Gastrocnemius medialis (tissue), 4 donors: Measurements from ENCODE around the gene DCUN1D3. TPM values are rescaled to one million over a fixed set of nuclear protein-coding genes. Genes with fewer than 3 reads are reported as not detected.
A peak's percentile ranks its signal among the peaks of the same experiment; 100 is the strongest.
"Not testable (repeated sequence)": the region's sequence is repeated elsewhere in the genome, so short reads cannot be mapped to it uniquely, and the experiment has no call there.

Experiments used
- ATAC-seq, 2 donors: fragments of 150-250 bp; one replicate each; pipeline ENCODE4 v1.9.1; 2016
- DNase-seq, 2 donors: peaks; one replicate each; pipeline ENCODE4 v3.0.0-alpha.2; 2019
- H3K27ac ChIP-seq, 4 donors: fragments of 200-600 bp; sonication (generic); 1 replicate in 1 of 4; 2 replicates in 3 of 4; pipeline ENCODE4 v1.5.1; 2016 to 2018; ENCODE audit warnings: mild to moderate bottlenecking in 2 of 4, moderate library complexity in 1 of 4
- H3K27me3 ChIP-seq, 3 donors: fragments of 200-600 bp; sonication (generic) in 2 of 3; 1 replicate in 1 of 3; 2 replicates in 2 of 3; pipeline versions ENCODE4 v1.5.1 to v1.6.0; 2016 to 2019; ENCODE audit warnings: mild to moderate bottlenecking in 1 of 3, moderate library complexity in 1 of 3
- H3K36me3 ChIP-seq, 2 donors: fragments of 200-600 bp; sonication (generic) in 1 of 2; one replicate each; pipeline ENCODE4 v1.5.1; 2017 to 2018
- H3K4me1 ChIP-seq, 2 donors: fragments of 200-600 bp; sonication (generic) in 1 of 2; one replicate each; pipeline ENCODE4 v1.5.1; 2016 to 2017; ENCODE audit warnings: mild to moderate bottlenecking in 2 of 2
- H3K4me3 ChIP-seq, 4 donors: fragments of 200-600 bp; sonication (generic) in 3 of 4; 1 replicate in 1 of 4; 2 replicates in 3 of 4; pipeline ENCODE4 v1.5.1; 2016 to 2019; ENCODE audit warnings: mild to moderate bottlenecking in 2 of 4
- H3K9me3 ChIP-seq, 3 donors: fragments of 200-600 bp; sonication (generic) in 2 of 3; 1 replicate in 1 of 3; 2 replicates in 2 of 3; pipeline ENCODE4 v1.5.1; 2016 to 2019
- POLR2A ChIP-seq, 2 donors: fragments of 450-650 bp; IDR thresholded peaks; one replicate each; pipeline ENCODE4 v1.6.1; 2017; ENCODE audit warnings: antibody characterized with exemption in 2 of 2, mild to moderate bottlenecking in 2 of 2, moderate library complexity in 2 of 2
- in situ Hi-C, 4 donors: fragments of 200-750 bp; cut with MboI; loops; one replicate each; pipeline versions ENCODE4 v1.15.0 to v1.8.0; 2017; ENCODE audit warnings: low sequenced_read_pairs in 4 of 4
- intact Hi-C: fragments of 100-400 bp; cut with DNase I; formaldehyde crosslinking; loops from one replicate; pipeline ENCODE4 v1.15.1; 2023; ENCODE audit warnings: low total_unique reads
- total RNA-seq, 4 donors: library from RNA; depleted of rRNA; stranded (reverse); fragments of >200 nt; gene quantifications; one replicate each; pipeline versions ENCODE4 v1.1.0 to v1.2.3, GENCODE V29; 2016
- TF ChIP-seq, protein P1 (sequence below), 5 experiments: fragments of 450-650 bp in 3 of 5; fragments of 200-600 bp in 2 of 5; sonication (generic) in 2 of 5; IDR thresholded peaks in 4 of 5; conservative IDR thresholded peaks in 1 of 5; 1 replicate in 4 of 5; 2 replicates in 1 of 5; pipeline ENCODE4 v1.5.1; 2016 to 2019; ENCODE audit warnings: antibody characterized with exemption in 5 of 5, mild to moderate bottlenecking in 3 of 5, moderate library complexity in 3 of 5

DCUN1D3 gene
- total RNA-seq, 4 donors from 2014 or later = 7.6 to 10.5 (median 8.3) TPM

DNA sequence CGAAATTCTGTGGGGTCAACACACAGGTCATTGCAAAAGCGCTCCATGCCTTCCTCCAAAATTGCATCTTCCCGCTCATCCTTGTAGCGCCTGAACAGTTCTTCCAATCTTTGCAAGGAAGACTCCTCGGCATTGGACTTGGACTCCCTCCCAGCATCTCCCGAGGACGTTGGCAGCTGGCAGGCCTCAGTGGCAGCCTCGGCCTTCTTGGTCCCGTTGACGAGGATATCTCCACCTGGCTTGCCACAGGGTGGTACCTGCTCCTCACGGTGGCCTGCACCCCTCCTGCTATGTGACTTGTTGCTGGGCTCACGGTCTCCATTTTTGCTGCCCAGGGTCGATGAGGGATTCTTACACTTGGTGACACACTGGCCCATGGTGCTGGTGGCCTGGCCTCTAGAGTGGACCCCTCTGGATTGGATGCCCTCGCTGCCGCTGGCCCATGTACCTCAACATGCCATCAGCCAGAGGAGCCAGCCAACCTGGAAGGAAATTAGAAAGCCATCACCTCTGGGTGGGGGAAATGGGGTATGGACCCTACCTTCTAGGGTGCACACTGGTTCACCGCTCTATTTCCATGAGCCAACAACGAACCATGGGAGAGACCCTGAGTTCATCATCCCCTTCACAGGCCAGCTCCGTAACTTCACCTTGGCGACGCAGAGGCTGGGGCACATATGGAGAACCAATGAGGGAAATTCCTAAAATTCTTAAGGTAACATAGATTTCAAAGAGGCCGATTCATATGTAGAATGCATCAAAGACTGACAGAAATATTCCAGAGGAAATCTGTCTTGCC, 37.8 kb downstream of the DCUN1D3 start:
- Histone ChIP-seq H3K4me3 (no peak overlapping the region), H3K9me3 (no peaks in the 10 kb centered on the region), H3K27ac (no peak overlapping the region), H3K27me3 (no peaks in the 10 kb centered on the region), H3K4me1 (peaks cover 38% of the 10 kb centered on the region in 2 donors), H3K36me3 (peaks cover 0 to 10% of the 10 kb centered on the region in 2 donors)
- no peak for ATAC-seq
- no peak for TF ChIP-seq POLR2A (IDR thresholded peaks at IDR 0.05)
- TF ChIP-seq, protein P1, sequence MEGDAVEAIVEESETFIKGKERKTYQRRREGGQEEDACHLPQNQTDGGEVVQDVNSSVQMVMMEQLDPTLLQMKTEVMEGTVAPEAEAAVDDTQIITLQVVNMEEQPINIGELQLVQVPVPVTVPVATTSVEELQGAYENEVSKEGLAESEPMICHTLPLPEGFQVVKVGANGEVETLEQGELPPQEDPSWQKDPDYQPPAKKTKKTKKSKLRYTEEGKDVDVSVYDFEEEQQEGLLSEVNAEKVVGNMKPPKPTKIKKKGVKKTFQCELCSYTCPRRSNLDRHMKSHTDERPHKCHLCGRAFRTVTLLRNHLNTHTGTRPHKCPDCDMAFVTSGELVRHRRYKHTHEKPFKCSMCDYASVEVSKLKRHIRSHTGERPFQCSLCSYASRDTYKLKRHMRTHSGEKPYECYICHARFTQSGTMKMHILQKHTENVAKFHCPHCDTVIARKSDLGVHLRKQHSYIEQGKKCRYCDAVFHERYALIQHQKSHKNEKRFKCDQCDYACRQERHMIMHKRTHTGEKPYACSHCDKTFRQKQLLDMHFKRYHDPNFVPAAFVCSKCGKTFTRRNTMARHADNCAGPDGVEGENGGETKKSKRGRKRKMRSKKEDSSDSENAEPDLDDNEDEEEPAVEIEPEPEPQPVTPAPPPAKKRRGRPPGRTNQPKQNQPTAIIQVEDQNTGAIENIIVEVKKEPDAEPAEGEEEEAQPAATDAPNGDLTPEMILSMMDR (IDR thresholded peaks at IDR 0.05 in 4 of 5, conservative IDR thresholded peaks at IDR 0.05 in 1 of 5) = no peak
- no peak for DNase-seq
- in situ Hi-C loops = loop anchor here in 1 of 4 donors (25.0 kb wide), 1 partner anchor 425 kb away; the partner anchor contains the start of gene CRYM
- intact Hi-C loops = no loop called here

DNA sequence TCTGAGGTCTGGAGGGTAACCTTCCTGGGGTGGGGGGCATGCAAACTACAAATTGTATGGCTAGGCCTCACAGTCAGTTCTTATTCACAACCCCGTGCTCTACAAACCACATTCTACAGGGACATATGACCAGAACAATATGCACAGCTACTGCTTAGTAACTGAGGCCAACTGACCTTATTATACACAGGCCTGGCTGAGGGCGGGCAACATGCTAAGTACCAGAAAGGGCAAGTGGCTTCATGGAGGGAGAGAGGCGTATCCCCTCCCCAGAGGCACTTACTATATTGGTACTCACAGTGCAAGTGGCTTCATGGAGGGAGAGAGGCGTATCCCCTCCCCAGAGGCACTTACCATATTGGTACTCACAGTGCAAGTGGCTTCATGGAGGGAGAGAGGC, 39.2 kb downstream of the DCUN1D3 start:
- in situ Hi-C loops = loop anchor here in 1 of 4 donors (25.0 kb wide), 1 partner anchor 426 kb away; the partner anchor contains the start of gene CRYM
- H3K4me3 ChIP-seq, intact Hi-C loops, H3K27me3 ChIP-seq, H3K9me3 ChIP-seq, DNase-seq, ATAC-seq: not testable (repeated sequence)
- Histone ChIP-seq H3K4me1 (peaks cover 25 to 27% of the 10 kb centered on the region in 2 donors), H3K27ac (peak overlapping the region in 3 of 4 donors; percentile 35 to 53 (median 51)), H3K36me3 (peaks cover 0 to 15% of the 10 kb centered on the region in 2 donors)

DNA sequence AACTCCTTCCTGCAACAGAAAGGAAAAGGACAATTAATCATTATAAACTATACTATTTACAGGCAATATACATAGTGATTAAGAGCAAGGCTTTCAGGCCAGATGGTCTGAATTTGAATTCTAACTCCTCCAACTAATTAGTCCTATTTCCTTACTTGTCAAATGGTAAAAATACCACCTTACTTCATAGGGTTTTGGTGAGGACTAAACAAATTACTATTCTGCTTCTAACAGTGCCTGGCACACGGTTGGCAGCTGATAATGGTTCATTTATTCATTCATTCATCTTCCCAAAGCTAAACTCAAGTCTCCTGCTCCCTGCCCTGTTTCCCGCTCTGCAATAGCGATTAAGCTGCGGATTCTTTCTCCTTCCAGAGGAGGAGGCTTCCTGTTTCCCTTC, 39.8 kb downstream of the DCUN1D3 start:
- peak overlapping the region in 3 of 4 donors; percentile 33 to 51 (median 35) for H3K27ac ChIP-seq

DNA sequence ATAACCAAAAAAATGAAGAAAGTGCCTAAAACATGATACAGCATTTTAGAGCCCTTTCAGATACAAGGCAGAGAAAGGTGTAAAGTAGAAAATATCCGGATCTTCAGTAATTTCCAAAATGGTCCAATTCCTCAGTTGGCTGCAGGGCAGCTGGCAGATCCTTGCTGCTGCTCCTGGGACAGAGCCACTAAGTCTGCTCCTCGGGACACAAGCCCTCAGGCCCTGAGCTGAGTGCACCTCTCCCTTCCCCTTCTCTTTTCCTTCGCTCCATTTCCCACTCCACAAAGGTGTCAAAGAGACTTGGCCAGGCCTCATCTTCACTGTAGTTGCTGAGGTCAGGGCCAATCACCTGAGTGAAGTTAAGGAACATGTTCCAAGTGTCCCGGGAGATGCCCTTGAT, 40.5 kb downstream of the DCUN1D3 start:
- H3K9me3 ChIP-seq = no peaks in the 10 kb centered on the region
- peak overlapping the region; percentile 12 to 51 (median 34) for H3K27ac ChIP-seq
- DNase-seq (no peak), ATAC-seq (peak in 1 of 2 donors; percentile 44)
- TF ChIP-seq, protein P1 (IDR thresholded peaks at IDR 0.05 in 4 of 5, conservative IDR thresholded peaks at IDR 0.05 in 1 of 5) = no peak
- no peak for TF ChIP-seq POLR2A (IDR thresholded peaks at IDR 0.05)
- H3K27me3 ChIP-seq = no peaks in the 10 kb centered on the region
- peaks cover 0 to 15% of the 10 kb centered on the region in 2 donors for H3K36me3 ChIP-seq
- intact Hi-C loops (no loop called here), in situ Hi-C loops (loop anchor here (5.0 to 25.0 kb wide), 4 partner anchors 55 to 428 kb away; partner anchors contain the start of gene CRYM (in 1 of the 4))
- peaks cover 19% of the 10 kb centered on the region in 2 donors for H3K4me1 ChIP-seq
- no peak overlapping the region for H3K4me3 ChIP-seq

More for the DNA sequence above, 39.8 kb downstream of the DCUN1D3 start:
- in situ Hi-C loops = loop anchor here in 1 of 4 donors (25.0 kb wide), 1 partner anchor 427 kb away; the partner anchor contains the start of gene CRYM
- Histone ChIP-seq H3K36me3 (peaks cover 0 to 15% of the 10 kb centered on the region in 2 donors), H3K9me3 (no peaks in the 10 kb centered on the region), H3K4me3 (no peak overlapping the region), H3K4me1 (peaks cover 20% of the 10 kb centered on the region in 2 donors), H3K27me3 (no peaks in the 10 kb centered on the region)
- ATAC-seq (no peak), DNase-seq (no peak)
- intact Hi-C loops = no loop called here
- TF ChIP-seq POLR2A (IDR thresholded peaks at IDR 0.05) = no peak
- TF ChIP-seq, protein P1 (IDR thresholded peaks at IDR 0.05 in 4 of 5, conservative IDR thresholded peaks at IDR 0.05 in 1 of 5) = no peak

GRCh38 chr16:20859229-20859628, 40.9 kb downstream of the DCUN1D3 start:
- Histone ChIP-seq H3K27ac (no peak overlapping the region), H3K4me1 (peaks cover 19% of the 10 kb centered on the region in 2 donors), H3K4me3 (no peak overlapping the region), H3K9me3 (no peaks in the 10 kb centered on the region), H3K27me3 (no peaks in the 10 kb centered on the region), H3K36me3 (peaks cover 0 to 15% of the 10 kb centered on the region in 2 donors)
- DNase-seq (no peak), ATAC-seq (no peak)
- intact Hi-C loops = no loop called here
- in situ Hi-C loops = loop anchor here (5.0 to 25.0 kb wide), 4 partner anchors 56 to 428 kb away; partner anchors contain the start of gene CRYM (in 1 of the 4)
- TF ChIP-seq, protein P1 (IDR thresholded peaks at IDR 0.05 in 4 of 5, conservative IDR thresholded peaks at IDR 0.05 in 1 of 5) = no peak
- TF ChIP-seq POLR2A (IDR thresholded peaks at IDR 0.05) = no peak
